NCI-H748 treated with DMSO at 0.1 percent for 48 hours (cell line): ENCODE measurements around the gene VPS13C.
A peak's percentile ranks its signal among the peaks of the same experiment; 100 is the strongest.

Experiments
- DNase-seq: peaks from one replicate; lab custom pipeline; 2025; lab: John Stamatoyannopoulos, UW

The VPS13C gene, protein sequence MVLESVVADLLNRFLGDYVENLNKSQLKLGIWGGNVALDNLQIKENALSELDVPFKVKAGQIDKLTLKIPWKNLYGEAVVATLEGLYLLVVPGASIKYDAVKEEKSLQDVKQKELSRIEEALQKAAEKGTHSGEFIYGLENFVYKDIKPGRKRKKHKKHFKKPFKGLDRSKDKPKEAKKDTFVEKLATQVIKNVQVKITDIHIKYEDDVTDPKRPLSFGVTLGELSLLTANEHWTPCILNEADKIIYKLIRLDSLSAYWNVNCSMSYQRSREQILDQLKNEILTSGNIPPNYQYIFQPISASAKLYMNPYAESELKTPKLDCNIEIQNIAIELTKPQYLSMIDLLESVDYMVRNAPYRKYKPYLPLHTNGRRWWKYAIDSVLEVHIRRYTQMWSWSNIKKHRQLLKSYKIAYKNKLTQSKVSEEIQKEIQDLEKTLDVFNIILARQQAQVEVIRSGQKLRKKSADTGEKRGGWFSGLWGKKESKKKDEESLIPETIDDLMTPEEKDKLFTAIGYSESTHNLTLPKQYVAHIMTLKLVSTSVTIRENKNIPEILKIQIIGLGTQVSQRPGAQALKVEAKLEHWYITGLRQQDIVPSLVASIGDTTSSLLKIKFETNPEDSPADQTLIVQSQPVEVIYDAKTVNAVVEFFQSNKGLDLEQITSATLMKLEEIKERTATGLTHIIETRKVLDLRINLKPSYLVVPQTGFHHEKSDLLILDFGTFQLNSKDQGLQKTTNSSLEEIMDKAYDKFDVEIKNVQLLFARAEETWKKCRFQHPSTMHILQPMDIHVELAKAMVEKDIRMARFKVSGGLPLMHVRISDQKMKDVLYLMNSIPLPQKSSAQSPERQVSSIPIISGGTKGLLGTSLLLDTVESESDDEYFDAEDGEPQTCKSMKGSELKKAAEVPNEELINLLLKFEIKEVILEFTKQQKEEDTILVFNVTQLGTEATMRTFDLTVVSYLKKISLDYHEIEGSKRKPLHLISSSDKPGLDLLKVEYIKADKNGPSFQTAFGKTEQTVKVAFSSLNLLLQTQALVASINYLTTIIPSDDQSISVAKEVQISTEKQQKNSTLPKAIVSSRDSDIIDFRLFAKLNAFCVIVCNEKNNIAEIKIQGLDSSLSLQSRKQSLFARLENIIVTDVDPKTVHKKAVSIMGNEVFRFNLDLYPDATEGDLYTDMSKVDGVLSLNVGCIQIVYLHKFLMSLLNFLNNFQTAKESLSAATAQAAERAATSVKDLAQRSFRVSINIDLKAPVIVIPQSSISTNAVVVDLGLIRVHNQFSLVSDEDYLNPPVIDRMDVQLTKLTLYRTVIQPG (N-terminal part only)

DNA sequence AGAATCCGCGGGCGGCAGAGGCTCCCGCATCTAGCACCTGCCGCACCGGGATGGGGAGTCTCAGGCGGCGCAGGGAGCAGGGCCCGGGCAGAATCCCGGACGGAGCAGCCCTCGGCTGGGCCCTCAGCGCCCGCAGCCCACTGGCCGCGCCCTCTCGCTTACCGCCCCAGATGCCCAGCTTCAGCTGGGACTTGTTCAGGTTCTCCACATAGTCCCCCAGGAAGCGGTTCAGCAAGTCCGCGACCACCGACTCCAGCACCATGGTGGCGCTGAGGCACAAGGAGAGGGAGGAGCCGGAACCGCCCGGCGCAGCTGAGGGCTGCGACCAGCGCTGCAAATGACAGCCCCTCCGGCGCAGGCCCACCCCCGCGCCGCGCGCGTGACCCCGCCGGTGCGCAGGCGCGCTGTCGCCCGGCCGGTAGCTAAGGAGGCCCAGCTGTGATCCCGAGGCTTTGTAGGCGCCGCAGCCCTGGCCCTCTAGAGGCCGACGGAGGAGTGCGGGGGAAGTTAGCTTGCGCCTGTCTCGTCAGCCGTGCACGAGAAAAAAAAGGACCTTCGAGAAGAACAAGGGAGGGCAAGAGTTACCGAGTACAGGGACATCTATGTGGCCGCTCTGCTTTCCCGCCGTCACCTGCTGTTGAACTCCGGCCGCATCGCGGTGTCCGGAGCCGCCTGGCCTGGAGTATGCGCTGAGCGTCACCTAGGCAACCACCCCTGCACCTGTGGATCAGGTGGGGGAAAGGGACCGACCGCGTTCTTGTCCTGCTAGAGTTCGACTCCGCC is at the start of gene VPS13C:
TSS of gene VPS13C (minus strand) at position 335 of the 783 bp plus-strand sequence. CDS start at position 262, 73 bp downstream.
- peak; percentile 83 for DNase-seq

DNA sequence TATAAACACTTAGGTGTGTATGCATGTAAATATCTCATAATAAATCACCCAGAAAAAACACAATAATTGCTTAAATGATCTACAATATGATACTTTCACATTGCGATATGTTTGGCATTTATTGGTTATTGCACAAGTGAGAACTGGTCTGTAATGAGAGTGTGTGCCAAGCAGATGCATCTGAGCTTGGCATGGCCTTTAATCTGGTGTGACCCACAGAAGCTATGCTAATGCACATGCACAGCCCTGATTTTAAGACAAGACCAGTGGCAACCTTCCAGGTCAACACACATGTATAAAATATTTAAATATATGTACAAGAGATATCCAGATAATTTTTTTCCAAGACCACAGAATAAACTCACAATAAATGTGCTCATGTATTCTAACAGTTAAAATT is 49.2 kb upstream of the VPS13C start:
- peak; percentile 8 for DNase-seq

DNA sequence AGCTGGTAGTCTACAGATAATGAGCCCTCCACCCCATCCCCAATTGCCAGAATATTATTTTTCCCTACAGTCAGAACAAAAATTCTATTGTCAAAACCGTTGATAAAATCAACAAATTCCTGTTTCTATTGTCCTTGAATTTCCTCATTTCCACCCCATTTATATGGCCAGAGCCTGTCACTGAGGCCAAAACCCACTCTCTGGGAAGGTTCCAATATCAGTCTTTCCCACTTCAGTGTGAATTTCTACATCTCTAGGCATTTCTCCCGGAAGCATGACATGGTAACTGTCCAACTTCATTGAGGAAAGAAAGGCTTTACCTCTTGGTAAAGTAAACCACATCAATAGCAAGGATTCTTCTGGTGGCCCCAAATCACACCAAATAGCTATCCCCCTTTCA is 48.2 kb upstream of the VPS13C start:
- DNase-seq = no peak

DNA sequence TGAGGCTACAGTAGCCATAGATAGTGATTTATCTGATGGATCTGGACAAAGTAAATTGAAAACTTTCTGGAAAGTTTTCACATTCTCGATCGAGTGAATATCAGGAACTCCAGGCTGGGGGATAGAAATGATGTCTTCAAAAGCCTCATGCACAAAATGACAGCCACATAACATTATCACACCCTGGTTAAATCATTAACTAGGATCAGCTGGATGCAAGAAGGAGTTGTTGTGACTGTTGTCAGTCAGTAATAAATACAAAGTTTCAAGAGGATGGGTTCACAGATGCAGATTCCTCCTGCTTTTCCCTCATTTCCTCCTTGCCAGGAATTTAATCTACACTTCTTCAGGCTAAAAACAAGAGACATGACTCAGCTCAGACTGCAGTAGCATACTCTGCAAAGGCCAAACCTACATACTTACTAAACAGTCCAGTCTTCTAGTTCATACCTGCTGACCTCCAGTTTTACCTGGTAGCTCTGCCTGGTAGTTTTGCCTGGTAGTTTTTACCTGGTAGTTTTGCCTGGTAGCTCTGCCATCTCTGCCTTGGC is 47.4 kb upstream of the VPS13C start:
- no peak for DNase-seq

- no peak for DNase-seq
Measured at GRCh38 chr15:62106096-62106495, 45.8 kb upstream of the VPS13C start.

DNA sequence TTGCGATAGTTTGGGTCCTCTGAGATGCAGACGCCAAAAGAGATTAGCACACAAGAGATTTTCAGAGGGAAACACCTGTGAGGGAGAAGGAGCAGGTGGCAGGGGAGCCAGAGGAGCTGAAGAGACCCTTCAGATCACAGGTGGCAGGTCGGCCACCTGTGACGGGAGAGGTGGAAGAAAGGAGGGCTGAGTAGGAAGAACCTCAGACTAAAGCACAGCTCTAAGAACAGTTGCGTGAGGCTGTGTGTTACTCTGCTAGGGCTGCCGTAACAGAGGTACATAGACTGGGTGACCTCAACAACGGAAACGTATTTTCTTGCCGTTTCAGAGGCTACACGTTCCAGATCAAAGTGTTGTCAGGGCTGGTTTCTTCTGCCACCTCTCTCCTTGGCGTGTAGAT is 45.0 kb upstream of the VPS13C start:
- no peak for DNase-seq

DNA sequence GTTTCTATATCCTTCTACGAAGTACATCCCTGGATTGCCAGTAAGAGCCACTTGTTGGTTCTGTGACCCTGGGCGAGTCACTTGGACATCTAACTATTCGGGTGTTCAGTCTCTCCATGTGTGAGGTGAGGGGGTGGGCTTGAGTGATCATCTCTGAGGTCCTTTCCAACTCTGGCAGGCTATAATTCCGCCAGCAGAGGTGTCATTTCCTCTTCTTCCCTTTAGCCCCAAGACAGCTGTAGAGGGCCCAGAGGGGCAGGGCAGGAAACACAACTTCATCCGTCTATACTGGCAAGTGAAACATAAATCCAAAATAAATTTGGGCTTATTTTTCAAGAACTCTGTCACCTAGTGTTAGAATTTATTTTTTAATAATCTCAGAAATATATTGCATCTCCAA is 44.6 kb upstream of the VPS13C start:
- DNase-seq = no peak

DNA sequence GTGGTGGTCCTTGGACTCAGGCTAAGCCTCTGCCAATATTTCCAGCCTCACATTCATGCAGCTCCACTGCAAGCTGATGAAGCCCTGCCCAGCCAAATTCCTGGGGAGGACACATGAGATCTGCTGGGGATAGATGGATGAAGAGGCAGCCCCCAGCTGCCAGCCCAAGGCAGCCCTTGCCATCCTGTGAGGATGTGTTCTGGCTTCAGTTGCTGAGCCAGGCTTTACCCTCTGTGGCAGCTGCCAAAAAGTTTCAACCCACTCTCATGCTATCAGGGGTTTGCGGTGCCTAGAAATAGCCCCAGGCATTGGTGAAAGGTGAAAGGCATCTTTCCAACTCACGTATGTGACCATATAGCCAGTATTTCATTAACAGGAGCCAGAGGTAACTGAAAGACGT is 44.2 kb upstream of the VPS13C start:
- no peak for DNase-seq

GRCh38 chr15:62103431-62103830 is 43.2 kb upstream of the VPS13C start:
- no peak for DNase-seq

- peak; percentile 83 for DNase-seq
Measured at GRCh38 chr15:62099094-62099601, 38.9 kb upstream of the VPS13C start.

DNA sequence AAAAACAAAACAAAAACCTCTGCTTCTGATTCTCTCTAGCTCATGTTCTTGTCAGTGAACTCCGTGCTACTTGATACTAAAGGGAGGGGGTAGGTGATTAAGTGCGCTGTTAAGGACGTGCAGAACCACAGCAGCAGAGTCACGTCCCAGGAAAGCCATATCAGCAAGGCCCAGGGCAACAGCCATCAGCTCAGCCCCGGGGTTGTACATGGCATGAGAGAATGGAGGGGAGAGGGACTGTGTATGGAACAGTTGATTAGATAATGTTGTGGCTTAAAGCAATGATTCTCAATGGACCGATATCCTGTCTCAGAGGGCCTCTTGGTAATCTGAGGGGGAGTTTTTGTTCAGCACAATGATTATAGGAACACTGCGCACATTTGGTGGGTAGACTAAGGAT is 34.1 kb upstream of the VPS13C start:
- DNase-seq = no peak

GRCh38 chr15:62093809-62094208 is 33.6 kb upstream of the VPS13C start:
- DNase-seq = no peak

- DNase-seq = no peak
Measured at GRCh38 chr15:62090988-62091387, 30.7 kb upstream of the VPS13C start.

GRCh38 chr15:62089616-62090015 is 29.4 kb upstream of the VPS13C start:
- DNase-seq = no peak

- DNase-seq = no peak
Measured at GRCh38 chr15:62088353-62088693, 28.1 kb upstream of the VPS13C start.

DNA sequence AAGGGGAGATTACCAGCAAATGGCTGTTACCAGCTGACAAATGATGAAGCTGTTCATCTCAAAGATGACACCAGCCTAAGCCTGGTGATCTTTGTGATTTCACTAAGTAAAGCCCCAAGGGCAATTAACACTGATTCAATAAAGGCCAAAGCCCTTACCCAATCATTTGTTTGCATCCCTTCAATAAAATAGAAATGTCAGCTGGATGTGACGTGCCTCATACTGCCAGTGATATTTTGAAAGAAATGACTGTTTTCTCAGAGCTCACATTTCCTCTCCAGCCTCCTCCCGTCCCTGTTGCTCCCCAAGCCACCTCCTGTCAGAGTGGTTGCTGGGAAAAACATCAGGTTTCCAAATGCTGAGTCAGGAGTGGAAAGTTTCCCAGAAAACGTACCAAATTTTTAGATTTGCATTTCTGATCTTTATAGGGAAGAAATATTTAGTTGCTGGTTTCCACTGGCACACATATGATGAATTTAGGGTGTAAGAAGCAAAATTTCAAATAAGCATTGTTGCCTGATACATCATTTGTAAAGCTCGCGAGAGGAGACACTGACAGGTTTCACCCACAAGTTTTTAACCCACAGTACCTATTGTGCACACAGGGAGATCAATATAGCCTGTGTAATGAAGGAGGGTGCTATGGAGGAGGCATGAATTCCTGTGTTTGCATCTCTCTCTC is 27.6 kb upstream of the VPS13C start:
- peak; percentile 80 for DNase-seq

GRCh38 chr15:62085740-62086139 is 25.5 kb upstream of the VPS13C start:
- DNase-seq = no peak

DNA sequence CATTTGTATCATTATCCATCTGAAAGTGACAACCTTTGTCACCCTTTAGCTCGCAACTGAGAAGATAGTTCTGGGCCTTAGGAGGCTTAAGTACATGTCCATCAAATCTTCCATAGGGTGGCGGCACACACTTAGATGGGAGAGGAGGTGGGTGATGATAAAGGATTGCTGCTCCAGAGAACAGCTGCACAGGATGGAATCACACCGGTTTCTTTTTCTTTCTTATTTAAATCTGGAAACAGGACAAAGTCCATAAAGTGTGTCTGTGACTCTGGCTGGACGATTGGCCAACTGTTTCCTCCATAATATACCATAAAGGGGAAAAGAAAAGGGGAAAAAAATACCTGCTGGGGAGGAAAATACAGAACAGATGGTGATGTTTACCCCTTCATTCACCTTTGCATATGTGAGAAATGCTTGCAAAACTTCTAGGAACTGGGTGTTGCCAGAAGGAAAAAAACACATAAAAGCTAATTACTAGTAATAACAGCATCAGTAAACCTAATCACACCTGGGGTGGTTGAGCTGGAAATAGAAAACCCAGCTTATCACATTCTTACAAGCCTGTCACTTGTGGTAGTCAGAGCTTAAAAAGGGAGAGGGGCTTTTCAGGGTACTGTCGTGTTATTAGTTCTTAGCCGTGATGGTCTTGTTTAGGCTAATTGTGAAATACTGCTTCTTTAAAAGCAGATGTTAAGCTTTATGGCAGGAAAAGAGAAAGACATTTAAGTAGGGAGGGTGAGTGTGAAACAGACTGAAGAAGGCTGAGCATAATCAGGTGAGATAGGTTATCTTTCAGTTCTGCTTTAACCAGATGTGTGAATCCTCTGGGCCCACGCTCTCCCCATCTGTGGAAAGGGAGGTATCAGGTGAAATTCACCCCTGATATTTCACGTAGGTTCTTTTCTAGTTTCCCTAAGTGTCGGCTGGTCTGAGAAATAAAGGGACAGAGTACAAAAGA is 23.2 kb upstream of the VPS13C start:
- DNase-seq = peak; percentile 68

DNA sequence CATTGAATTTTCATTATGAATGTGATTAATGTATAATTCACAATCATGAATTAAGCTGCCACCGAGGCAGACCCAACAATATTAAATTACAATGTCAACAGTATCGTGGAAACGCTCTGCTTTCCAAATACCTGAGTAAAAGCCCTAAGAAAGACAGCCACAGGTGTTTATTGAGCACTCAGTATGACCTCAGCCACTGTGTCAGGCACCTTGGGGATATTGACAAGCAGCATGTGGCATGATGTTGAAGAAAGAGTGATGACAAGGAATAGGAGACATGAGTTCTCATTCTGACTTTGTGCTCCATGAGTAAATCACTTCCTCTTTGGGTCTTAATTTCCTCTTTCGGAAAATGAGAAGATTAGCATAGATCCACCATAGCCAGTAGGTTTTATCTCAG is 19.3 kb upstream of the VPS13C start:
- no peak for DNase-seq
